ENCODE measurements around the gene FOXK1.

FOXK1 gene

DNA sequence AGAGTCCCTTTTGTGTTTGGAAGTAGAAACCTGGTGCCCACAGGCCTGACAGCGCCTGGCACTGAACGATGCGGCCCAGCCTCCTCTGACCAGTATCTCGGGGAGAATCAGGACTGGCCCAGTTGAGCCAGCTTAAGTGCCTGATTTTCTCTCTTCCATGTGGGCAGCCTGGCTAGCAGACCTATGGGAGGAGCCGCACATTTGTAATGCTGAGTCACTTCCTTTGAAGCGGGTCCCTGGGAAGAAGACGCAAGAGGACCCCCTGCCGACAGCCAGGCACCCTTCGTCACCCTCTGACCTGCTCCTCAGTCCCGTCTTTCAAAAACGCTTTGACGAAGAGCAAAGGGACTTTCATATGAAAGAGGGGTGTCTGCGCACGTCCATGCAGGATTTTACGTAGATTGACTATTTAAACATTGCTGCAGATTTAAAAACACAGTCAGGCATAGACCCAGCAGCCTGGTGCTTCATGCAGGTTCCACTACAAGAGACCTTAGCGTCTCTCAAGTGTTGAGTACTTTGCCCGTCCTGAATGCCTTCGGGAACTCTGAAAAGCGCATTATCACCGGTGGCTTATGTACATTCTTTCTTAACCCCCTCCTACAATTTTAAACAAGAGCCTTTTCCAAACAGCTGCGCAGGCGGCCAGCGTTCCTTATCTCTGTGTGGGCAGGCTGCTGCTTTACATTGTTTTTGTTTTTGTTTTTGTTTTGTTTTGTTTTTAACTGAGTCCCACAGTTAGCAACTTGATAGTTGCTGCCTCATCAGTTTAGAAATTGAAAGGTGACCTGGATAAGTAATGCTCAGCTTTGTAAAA lies 56.8 kb downstream of the FOXK1 start:
- Histone ChIP-seq H3K4me3 (replicated peaks; ENCODE audit: insufficient read depth, low read length) (no peak overlapping the region), H3K27ac (replicated peaks) (peak overlapping the region; percentile 22), H3K27me3 (ENCODE audit: insufficient read depth, poor library complexity, severe bottlenecking) (no peaks in the 10 kb centered on the region)
- TF ChIP-seq, protein P1, sequence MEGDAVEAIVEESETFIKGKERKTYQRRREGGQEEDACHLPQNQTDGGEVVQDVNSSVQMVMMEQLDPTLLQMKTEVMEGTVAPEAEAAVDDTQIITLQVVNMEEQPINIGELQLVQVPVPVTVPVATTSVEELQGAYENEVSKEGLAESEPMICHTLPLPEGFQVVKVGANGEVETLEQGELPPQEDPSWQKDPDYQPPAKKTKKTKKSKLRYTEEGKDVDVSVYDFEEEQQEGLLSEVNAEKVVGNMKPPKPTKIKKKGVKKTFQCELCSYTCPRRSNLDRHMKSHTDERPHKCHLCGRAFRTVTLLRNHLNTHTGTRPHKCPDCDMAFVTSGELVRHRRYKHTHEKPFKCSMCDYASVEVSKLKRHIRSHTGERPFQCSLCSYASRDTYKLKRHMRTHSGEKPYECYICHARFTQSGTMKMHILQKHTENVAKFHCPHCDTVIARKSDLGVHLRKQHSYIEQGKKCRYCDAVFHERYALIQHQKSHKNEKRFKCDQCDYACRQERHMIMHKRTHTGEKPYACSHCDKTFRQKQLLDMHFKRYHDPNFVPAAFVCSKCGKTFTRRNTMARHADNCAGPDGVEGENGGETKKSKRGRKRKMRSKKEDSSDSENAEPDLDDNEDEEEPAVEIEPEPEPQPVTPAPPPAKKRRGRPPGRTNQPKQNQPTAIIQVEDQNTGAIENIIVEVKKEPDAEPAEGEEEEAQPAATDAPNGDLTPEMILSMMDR (IDR thresholded peaks at IDR 0.05; ENCODE audit: insufficient read depth, low read length) = no peak
- TF ChIP-seq SPI1 (IDR thresholded peaks at IDR 0.05; ENCODE audit: borderline replicate concordance, low read depth) (no peak), POLR2AphosphoS5 (IDR thresholded peaks at IDR 0.05; ENCODE audit: low read depth) (no peak), GABPA (IDR thresholded peaks at IDR 0.05; ENCODE audit: low read depth) (no peak)
- TF ChIP-seq, protein P2, sequence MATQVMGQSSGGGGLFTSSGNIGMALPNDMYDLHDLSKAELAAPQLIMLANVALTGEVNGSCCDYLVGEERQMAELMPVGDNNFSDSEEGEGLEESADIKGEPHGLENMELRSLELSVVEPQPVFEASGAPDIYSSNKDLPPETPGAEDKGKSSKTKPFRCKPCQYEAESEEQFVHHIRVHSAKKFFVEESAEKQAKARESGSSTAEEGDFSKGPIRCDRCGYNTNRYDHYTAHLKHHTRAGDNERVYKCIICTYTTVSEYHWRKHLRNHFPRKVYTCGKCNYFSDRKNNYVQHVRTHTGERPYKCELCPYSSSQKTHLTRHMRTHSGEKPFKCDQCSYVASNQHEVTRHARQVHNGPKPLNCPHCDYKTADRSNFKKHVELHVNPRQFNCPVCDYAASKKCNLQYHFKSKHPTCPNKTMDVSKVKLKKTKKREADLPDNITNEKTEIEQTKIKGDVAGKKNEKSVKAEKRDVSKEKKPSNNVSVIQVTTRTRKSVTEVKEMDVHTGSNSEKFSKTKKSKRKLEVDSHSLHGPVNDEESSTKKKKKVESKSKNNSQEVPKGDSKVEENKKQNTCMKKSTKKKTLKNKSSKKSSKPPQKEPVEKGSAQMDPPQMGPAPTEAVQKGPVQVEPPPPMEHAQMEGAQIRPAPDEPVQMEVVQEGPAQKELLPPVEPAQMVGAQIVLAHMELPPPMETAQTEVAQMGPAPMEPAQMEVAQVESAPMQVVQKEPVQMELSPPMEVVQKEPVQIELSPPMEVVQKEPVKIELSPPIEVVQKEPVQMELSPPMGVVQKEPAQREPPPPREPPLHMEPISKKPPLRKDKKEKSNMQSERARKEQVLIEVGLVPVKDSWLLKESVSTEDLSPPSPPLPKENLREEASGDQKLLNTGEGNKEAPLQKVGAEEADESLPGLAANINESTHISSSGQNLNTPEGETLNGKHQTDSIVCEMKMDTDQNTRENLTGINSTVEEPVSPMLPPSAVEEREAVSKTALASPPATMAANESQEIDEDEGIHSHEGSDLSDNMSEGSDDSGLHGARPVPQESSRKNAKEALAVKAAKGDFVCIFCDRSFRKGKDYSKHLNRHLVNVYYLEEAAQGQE (IDR thresholded peaks at IDR 0.05; ENCODE audit: insufficient replicate concordance, low read depth) = no peak
- DNase-seq (ENCODE audit: low read depth in 1 of 2, low spot score in 1 of 2) = peak; percentile 51 to 55

DNA sequence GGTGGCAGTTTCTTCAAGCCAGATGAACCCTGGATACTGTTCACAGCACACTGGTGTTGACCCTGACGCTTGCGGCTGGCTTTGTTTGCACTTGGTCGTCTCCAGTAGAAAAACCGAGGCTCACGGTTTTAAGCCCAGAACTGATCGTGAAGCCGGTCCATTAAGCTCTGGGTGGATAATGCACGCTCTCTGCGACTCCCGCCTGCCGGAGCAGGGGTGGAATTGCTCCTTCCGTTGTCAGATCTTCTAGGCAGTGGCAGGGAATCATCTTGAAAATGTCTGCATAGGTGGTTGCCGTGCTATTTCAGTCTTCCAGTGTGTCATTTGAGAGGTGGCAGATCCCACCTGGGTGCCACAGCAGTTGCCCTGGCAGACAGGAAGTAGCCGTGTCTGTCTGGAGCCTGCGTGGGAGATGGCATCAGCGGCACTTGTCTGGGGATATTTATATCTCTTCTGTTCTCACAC lies 57.5 kb downstream of the FOXK1 start:
- Histone ChIP-seq H3K27me3 (ENCODE audit: insufficient read depth, poor library complexity, severe bottlenecking) (no peaks in the 10 kb centered on the region), H3K27ac (replicated peaks) (no peak overlapping the region), H3K4me3 (replicated peaks; ENCODE audit: insufficient read depth, low read length) (no peak overlapping the region)
- TF ChIP-seq SPI1 (IDR thresholded peaks at IDR 0.05; ENCODE audit: borderline replicate concordance, low read depth) (no peak), POLR2AphosphoS5 (IDR thresholded peaks at IDR 0.05; ENCODE audit: low read depth) (no peak), GABPA (IDR thresholded peaks at IDR 0.05; ENCODE audit: low read depth) (no peak)
- TF ChIP-seq, protein P2 (IDR thresholded peaks at IDR 0.05; ENCODE audit: insufficient replicate concordance, low read depth) = no peak
- TF ChIP-seq, protein P1 (IDR thresholded peaks at IDR 0.05; ENCODE audit: insufficient read depth, low read length) = no peak
- no peak for DNase-seq (ENCODE audit: low read depth in 1 of 2, low spot score in 1 of 2)

DNA sequence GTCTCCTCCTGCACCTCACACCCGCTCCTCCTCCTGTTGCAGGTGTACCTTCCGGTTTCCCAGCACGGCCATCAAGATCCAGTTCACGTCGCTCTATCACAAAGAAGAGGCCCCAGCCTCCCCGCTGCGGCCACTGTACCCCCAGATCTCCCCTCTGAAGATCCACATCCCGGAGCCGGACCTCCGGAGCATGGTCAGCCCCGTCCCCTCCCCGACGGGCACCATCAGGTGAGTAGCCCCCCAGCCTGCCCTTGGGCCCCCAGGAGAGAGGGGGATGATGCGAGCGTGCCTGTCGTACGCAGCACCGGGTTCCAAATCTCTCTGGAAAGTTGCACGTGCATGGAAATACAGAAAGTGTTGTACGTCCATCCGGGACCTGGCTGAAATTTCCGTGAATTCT lies 58.7 kb downstream of the FOXK1 start:
- no peak overlapping the region for H3K4me3 ChIP-seq (replicated peaks; ENCODE audit: insufficient read depth, low read length)
- no peak for DNase-seq (ENCODE audit: low read depth in 1 of 2, low spot score in 1 of 2)
- TF ChIP-seq, protein P1 (IDR thresholded peaks at IDR 0.05; ENCODE audit: insufficient read depth, low read length) = no peak
- TF ChIP-seq POLR2AphosphoS5 (IDR thresholded peaks at IDR 0.05; ENCODE audit: low read depth) (no peak), GABPA (IDR thresholded peaks at IDR 0.05; ENCODE audit: low read depth) (no peak), SPI1 (IDR thresholded peaks at IDR 0.05; ENCODE audit: borderline replicate concordance, low read depth) (no peak)
- TF ChIP-seq, protein P2 (IDR thresholded peaks at IDR 0.05; ENCODE audit: insufficient replicate concordance, low read depth) = no peak
- H3K27ac ChIP-seq (replicated peaks) = no peak overlapping the region
- no peaks in the 10 kb centered on the region for H3K27me3 ChIP-seq (ENCODE audit: insufficient read depth, poor library complexity, severe bottlenecking)
